A549 (cell line): ENCODE measurements around the gene UBE2L5. TPM values are rescaled to one million over a fixed set of nuclear protein-coding genes. Genes with fewer than 3 reads are reported as not detected.

Experiments
- ATAC-seq, 2 experiments: fragments of 200-7000 bp in 1 of 2; fragments of >200 bp in 1 of 2; cut with Nextera tagmentation in 1 of 2; cut with Tn5 transposase in 1 of 2; 3 replicates each; pipeline versions ENCODE4 v1.8.0 to v1.9.1; 2018 to 2020; ENCODE audit warnings: mild to moderate bottlenecking in 1 of 2, moderate library complexity in 1 of 2
- CTCF ChIA-PET: fragments of 300-600 bp; sonication (Branson Sonifier 250); formaldehyde crosslinking; extraction: SDS; loops from one replicate; lab custom pipeline; 2021; ENCODE audit warnings: antibody characterized with exemption, inconsistent platforms; lab: Yijun Ruan, JAX
- POLR2A ChIA-PET: fragments of 350-600 bp; formaldehyde crosslinking; extraction: SDS; loops from one replicate; lab custom pipeline; 2021; ENCODE audit warnings: antibody characterized with exemption, inconsistent platforms; lab: Yijun Ruan, JAX
- DNase-seq, 2 experiments: peaks; one replicate each; pipeline versions ENCODE4 v3.0.0 to v3.0.0-alpha.2; 2011 to 2016; ENCODE audit warnings: low read depth in 1 of 2, low spot score in 1 of 2
- FAIRE-seq: peaks from 2 replicates; lab custom pipeline; 2011; peaks lifted over from hg19 to GRCh38; lab: Jason Lieb, UNC
- H3K27ac ChIP-seq, 2 experiments: fragments of >200 bp; sonication (Bioruptor Twin); formaldehyde crosslinking; 3 replicates each; pipeline ENCODE4 v1.5.1; 2016 to 2017
- H3K4me1 ChIP-seq: fragments of >200 bp; sonication (Bioruptor Twin); formaldehyde crosslinking; 3 replicates; pipeline ENCODE4 v1.6.1; 2016
- H3K4me2 ChIP-seq: fragments of >200 bp; sonication (Bioruptor Twin); formaldehyde crosslinking; 3 replicates; pipeline ENCODE4 v1.6.1; 2016
- H3K4me3 ChIP-seq: fragments of >200 bp; sonication (Bioruptor Twin); formaldehyde crosslinking; 3 replicates; pipeline ENCODE4 v1.5.1; 2016
- H3K9me3 ChIP-seq: fragments of >200 bp; sonication (Bioruptor Twin); formaldehyde crosslinking; 3 replicates; pipeline ENCODE4 v1.6.1; 2016
- ATOH8 ChIP-seq: fragments of 250-450 bp; sonication (Bioruptor Pico); IDR thresholded peaks from 2 replicates; pipeline ENCODE4 v1.5.0; 2020; ENCODE audit warnings: low read depth, mild to moderate bottlenecking, moderate library complexity
- CEBPB ChIP-seq, 2 experiments: fragments of >200 bp in 1 of 2; sonication (Bioruptor Twin) in 1 of 2; formaldehyde crosslinking in 1 of 2; IDR thresholded peaks; 2 replicates each; pipeline ENCODE4 v1.6.1; 2012 to 2016
- CHD4 ChIP-seq: fragments of 200-600 bp; sonication (generic); IDR thresholded peaks from 2 replicates; pipeline ENCODE4 v1.6.1; 2016; ENCODE audit warnings: antibody characterized with exemption, mild to moderate bottlenecking, borderline replicate concordance
- EHF ChIP-seq: fragments of 250-450 bp; sonication (Bioruptor Pico); IDR thresholded peaks from 2 replicates; pipeline ENCODE4 v1.5.0; 2020; ENCODE audit warnings: mild to moderate bottlenecking
- EP300 ChIP-seq, 2 experiments: fragments of >200 bp; sonication (Bioruptor Twin); formaldehyde crosslinking; IDR thresholded peaks; 2 replicates in 1 of 2; 3 replicates in 1 of 2; pipeline ENCODE4 v1.6.1; 2016 to 2017
- ESRRA ChIP-seq: fragments of 150-350 bp; IDR thresholded peaks from 2 replicates; pipeline ENCODE4 v1.6.1; 2014; ENCODE audit warnings: mild to moderate bottlenecking, low read length, borderline replicate concordance
- JUNB ChIP-seq: fragments of >200 bp; sonication (Bioruptor Twin); formaldehyde crosslinking; IDR thresholded peaks from 2 replicates; pipeline ENCODE4 v1.6.1; 2016
- MYC ChIP-seq: IDR thresholded peaks from 2 replicates; pipeline ENCODE4 v1.6.1; 2012; ENCODE audit warnings: mild to moderate bottlenecking, inconsistent platforms, low read length, improper control_type of control experiment, borderline replicate concordance
- NR3C1 ChIP-seq: fragments of >200 bp; sonication (Bioruptor Twin); formaldehyde crosslinking; IDR thresholded peaks from 3 replicates; pipeline ENCODE4 v1.6.1; 2017
- RCOR1 ChIP-seq: fragments of 150-350 bp; IDR thresholded peaks from 2 replicates; pipeline ENCODE4 v1.6.1; 2014; ENCODE audit warnings: antibody characterized with exemption, low read length, low read depth
- SMC3 ChIP-seq: fragments of >200 bp; sonication (Bioruptor Twin); formaldehyde crosslinking; IDR thresholded peaks from 3 replicates; pipeline ENCODE4 v1.6.1; 2018; ENCODE audit warnings: inconsistent platforms
- TFCP2L1 ChIP-seq: fragments of 250-450 bp; sonication (Bioruptor Pico); IDR thresholded peaks from 2 replicates; pipeline ENCODE4 v1.5.0; 2021; ENCODE audit warnings: mild to moderate bottlenecking
- ZFP36 ChIP-seq: fragments of 450-650 bp; IDR thresholded peaks from 2 replicates; pipeline ENCODE4 v1.6.1; 2014; ENCODE audit warnings: borderline replicate concordance; ENCODE audit not compliant: partially characterized antibody
- ZNF302 ChIP-seq: fragments of 250-450 bp; sonication (Bioruptor Pico); IDR thresholded peaks from 2 replicates; pipeline ENCODE4 v1.9.0; 2021; ENCODE audit warnings: inconsistent platforms, mild to moderate bottlenecking, moderate library complexity
- ZSCAN20 ChIP-seq: fragments of 250-450 bp; sonication (Bioruptor Pico); IDR thresholded peaks from 2 replicates; pipeline ENCODE4 v1.8.0; 2022; ENCODE audit warnings: mild to moderate bottlenecking, moderate library complexity
- WGBS: methylation state at CpG from one replicate; pipeline ENCODE4 v1.1.6; 2017; ENCODE audit errors: missing lambda C conversion rate; 5-methylcytosine and 5-hydroxymethylcytosine counted together
- polyA plus RNA-seq, 4 experiments: library from polyadenylated mRNA; depleted of rRNA in 3 of 4; stranded (reverse); fragments of >200 nt; fragmentation: RNase III in 1 of 4; extraction: RNeasy Plus Mini Kit Qiagen cat#74134 plus additional on column Dnase treatment in 1 of 4; gene quantifications; 2 replicates in 3 of 4; 3 replicates in 1 of 4; pipeline ENCODE4 v1.2.3, GENCODE V29; 2011 to 2017
- TF ChIP-seq, protein P1 (sequence below): IDR thresholded peaks from 2 replicates; pipeline ENCODE4 v1.6.1; 2012; ENCODE audit warnings: low read depth, borderline replicate concordance
- TF ChIP-seq, protein P2 (sequence below): fragments of >200 bp; sonication (Bioruptor Twin); formaldehyde crosslinking; IDR thresholded peaks from 3 replicates; pipeline ENCODE4 v1.5.1; 2016

UBE2L5 gene
- polyA plus RNA-seq, 2 of the 4 experiments (the other 2 are of a cell fraction) = 0.31 TPM; not detected in 1

DNA sequence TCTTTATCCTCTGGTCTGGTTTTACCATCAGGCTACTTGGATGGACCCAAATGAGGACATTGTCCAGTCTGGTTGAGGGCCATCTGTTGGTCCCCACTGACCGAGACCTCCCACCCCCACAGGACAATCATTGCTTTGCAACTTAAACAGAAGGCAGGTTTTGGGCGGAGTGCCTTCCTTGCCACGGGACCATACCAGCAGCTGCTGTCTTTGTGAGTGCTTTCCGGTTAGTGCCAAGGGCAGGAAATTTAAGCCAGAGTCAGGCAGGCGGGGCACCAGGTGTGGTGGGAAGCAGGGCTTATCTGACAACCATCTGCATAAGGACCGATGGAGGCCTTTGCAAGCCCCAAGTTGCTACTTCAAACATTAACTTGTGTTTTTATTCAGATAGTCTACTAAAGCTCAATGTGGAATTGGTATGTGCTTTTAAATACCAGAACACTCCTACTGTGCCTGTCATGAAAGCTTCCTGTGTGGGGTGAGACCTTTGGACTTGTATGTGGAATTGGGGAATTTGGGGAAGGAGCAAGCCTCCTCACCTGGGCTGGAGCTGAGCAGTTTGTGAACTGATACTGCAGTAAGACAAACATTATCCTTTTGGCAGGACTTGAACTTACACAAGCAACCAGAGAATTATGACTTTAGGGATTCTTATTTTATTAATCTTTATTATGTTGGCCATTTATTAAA is 39.3 kb upstream of the UBE2L5 start (continued):
- TF ChIP-seq, protein P1, sequence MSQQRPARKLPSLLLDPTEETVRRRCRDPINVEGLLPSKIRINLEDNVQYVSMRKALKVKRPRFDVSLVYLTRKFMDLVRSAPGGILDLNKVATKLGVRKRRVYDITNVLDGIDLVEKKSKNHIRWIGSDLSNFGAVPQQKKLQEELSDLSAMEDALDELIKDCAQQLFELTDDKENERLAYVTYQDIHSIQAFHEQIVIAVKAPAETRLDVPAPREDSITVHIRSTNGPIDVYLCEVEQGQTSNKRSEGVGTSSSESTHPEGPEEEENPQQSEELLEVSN = no peak
- TF ChIP-seq, all 56 proteins: peak for 0

DNA sequence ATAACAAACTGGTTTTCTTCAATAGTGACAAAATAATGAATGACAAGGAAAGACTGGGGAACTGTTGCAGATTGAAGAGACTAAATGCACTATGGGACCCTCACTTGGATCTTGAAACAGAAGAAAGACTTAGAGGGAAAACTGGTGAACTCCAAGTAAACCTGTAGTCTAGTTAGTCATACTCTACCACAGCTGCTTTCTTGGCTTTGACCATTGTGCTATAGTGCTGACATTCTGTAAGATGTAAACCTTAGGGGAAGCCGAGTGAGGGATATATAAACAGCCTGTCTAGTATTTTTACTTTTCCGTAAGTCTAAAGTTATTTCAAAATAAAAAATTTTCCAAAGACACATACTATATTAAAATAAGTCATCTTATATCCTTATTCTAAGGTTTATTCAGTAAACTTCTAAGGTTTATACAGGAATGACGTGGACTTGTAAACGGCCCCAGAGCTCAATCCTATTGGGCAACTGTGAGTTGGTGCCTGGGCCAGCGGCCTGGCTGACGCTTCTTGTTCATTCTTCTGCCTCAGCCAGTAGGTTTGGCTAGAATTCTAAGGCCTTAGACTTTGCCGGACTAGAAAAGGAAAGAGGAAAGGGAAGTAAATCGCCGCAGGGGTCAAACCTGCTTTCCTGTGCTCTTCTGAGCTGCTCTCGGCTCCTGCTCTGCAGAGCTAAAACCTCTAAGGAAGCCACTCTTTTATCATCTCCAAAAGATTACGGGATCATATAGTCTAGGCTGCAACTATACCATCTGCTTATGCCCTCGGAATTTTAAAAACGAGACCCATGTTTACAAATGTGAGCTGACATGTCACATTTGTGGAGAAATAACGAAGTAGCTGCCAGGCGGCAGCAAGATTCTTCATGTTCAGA is 33.6 kb upstream of the UBE2L5 start:
- CTCF ChIA-PET = interaction anchor here (1.8 kb wide), 1 partner anchor 45 kb away, joined by 3 read pairs; no protein-coding TSS in a partner anchor
- DNase-seq = no peak
- Histone ChIP-seq H3K9me3 (no peaks in the 10 kb centered on the region), H3K4me2 (no peak overlapping the region), H3K4me1 (no peaks in the 10 kb centered on the region), H3K4me3 (no peak overlapping the region), H3K27ac (no peak overlapping the region)
- POLR2A ChIA-PET = interaction anchor here (0.6 kb wide), 1 partner anchor 82 kb away, joined by 3 read pairs; the partner anchor contains the start of gene KATNAL1
- no peak for TF ChIP-seq NR3C1
- TF ChIP-seq ESRRA = no peak
- no peak for TF ChIP-seq SMC3
- no peak for TF ChIP-seq EP300 (IDR thresholded peaks at IDR 0.05)
- TF ChIP-seq ZSCAN20 (CRISPR knock-in tag) = no peak
- no peak for TF ChIP-seq ZFP36
- TF ChIP-seq EHF = no peak
- TF ChIP-seq MYC = no peak
- ATAC-seq = no peak
- WGBS = 83% methylated on average over 15 of the region's 15 CpGs
- FAIRE-seq = no peak

GRCh38 chr13:30391956-30392680 is 30.2 kb upstream of the UBE2L5 start:
- ChIA-PET CTCF (interaction anchor here (1.6 to 3.8 kb wide), 2 partner anchors 34 to 259 kb away, joined by 3 to 10 read pairs; no protein-coding TSS in a partner anchor), POLR2A (no interaction called here)
- no peak overlapping the region for H3K27ac ChIP-seq
- H3K4me1 ChIP-seq = peaks cover 11% of the 10 kb centered on the region
- 78% methylated on average over 8 of the region's 9 CpGs for WGBS
- ATAC-seq = no peak
- no peaks in the 10 kb centered on the region for H3K9me3 ChIP-seq
- no peak overlapping the region for H3K4me3 ChIP-seq
- TF ChIP-seq ZNF302 (CRISPR knock-in tag) (no peak), SMC3 (no peak), ATOH8 (no peak), RCOR1 (no peak), TFCP2L1 (CRISPR knock-in tag) (no peak)
- no peak for FAIRE-seq
- no peak overlapping the region for H3K4me2 ChIP-seq
- no peak for DNase-seq

DNA sequence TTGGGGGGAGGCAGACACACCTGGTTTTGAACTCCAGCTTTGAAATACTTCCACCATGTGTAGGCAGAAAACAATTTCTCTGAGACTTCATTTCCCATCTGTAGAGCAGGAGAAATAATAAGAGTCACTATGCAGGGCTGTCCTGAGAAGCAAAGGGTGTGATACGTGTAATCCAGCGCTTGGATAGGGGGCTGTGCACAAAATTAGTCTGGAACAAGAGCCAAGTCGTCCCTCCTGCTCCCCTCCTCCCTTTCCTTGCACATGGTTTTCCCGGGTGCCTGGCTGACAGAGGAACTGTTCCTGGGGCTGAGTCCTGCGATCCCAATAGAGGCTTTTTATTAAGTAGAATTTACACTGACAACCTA is 29.6 kb upstream of the UBE2L5 start:
- no peak overlapping the region for H3K4me2 ChIP-seq
- ATAC-seq (no peak), FAIRE-seq (no peak), DNase-seq (no peak)
- H3K4me1 ChIP-seq = peaks cover 11% of the 10 kb centered on the region
- ChIA-PET POLR2A (no interaction called here), CTCF (interaction anchor here (0.7 to 3.8 kb wide), 3 partner anchors 10 to 260 kb away, joined by 3 to 10 read pairs (median 3); no protein-coding TSS in a partner anchor)
- no peak overlapping the region for H3K27ac ChIP-seq
- TF ChIP-seq CEBPB (IDR thresholded peaks at IDR 0.05) = no peak
- TF ChIP-seq CHD4 = no peak
- TF ChIP-seq, protein P2, sequence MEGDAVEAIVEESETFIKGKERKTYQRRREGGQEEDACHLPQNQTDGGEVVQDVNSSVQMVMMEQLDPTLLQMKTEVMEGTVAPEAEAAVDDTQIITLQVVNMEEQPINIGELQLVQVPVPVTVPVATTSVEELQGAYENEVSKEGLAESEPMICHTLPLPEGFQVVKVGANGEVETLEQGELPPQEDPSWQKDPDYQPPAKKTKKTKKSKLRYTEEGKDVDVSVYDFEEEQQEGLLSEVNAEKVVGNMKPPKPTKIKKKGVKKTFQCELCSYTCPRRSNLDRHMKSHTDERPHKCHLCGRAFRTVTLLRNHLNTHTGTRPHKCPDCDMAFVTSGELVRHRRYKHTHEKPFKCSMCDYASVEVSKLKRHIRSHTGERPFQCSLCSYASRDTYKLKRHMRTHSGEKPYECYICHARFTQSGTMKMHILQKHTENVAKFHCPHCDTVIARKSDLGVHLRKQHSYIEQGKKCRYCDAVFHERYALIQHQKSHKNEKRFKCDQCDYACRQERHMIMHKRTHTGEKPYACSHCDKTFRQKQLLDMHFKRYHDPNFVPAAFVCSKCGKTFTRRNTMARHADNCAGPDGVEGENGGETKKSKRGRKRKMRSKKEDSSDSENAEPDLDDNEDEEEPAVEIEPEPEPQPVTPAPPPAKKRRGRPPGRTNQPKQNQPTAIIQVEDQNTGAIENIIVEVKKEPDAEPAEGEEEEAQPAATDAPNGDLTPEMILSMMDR = no peak
- no peak for TF ChIP-seq JUNB
- no peaks in the 10 kb centered on the region for H3K9me3 ChIP-seq
- 57% methylated on average over 5 of the region's 5 CpGs for WGBS
- no peak overlapping the region for H3K4me3 ChIP-seq
